K562 (cell line): Measurements from ENCODE around the gene EIF1. TPM values are rescaled to one million over a fixed set of nuclear protein-coding genes. Genes with fewer than 3 reads are reported as not detected.

ENCODE experiments used
- ARID3B ChIP-seq: fragments of 250-450 bp; sonication (Bioruptor Pico); IDR thresholded peaks from 2 replicates; pipeline ENCODE4 v1.4.0; 2020; ENCODE audit warnings: borderline replicate concordance
- CLOCK ChIP-seq: fragments of 250-450 bp; sonication (Bioruptor Pico); IDR thresholded peaks from 2 replicates; pipeline ENCODE4 v1.4.0; 2020; ENCODE audit warnings: mild to moderate bottlenecking, moderate library complexity, borderline replicate concordance
- CREM ChIP-seq: IDR thresholded peaks from 2 replicates; pipeline ENCODE4 v1.6.1; 2014; ENCODE audit warnings: antibody characterized with exemption, low read depth
- EHMT2 ChIP-seq: fragments of 450-650 bp; IDR thresholded peaks from 2 replicates; pipeline ENCODE4 v1.6.1; 2018; ENCODE audit warnings: antibody characterized with exemption
- ELK1 ChIP-seq: sonication (generic); formaldehyde crosslinking; IDR thresholded peaks from 2 replicates; pipeline ENCODE4 v1.8.1; 2022; ENCODE audit warnings: missing genetic modification reagents
- GATAD2B ChIP-seq: fragments of 450-650 bp; IDR thresholded peaks from 2 replicates; pipeline ENCODE4 v1.6.1; 2017; ENCODE audit warnings: mild to moderate bottlenecking, borderline replicate concordance
- KAT7 ChIP-seq: sonication (generic); formaldehyde crosslinking; IDR thresholded peaks from 2 replicates; pipeline ENCODE4 v1.8.0; 2022; ENCODE audit warnings: missing genetic modification reagents, mild to moderate bottlenecking, borderline replicate concordance
- MEIS2 ChIP-seq: fragments of 450-650 bp; IDR thresholded peaks from 2 replicates; pipeline ENCODE4 v1.6.1; 2014; ENCODE audit warnings: mild to moderate bottlenecking; ENCODE audit not compliant: partially characterized antibody
- NCOA1 ChIP-seq: fragments of 450-650 bp; IDR thresholded peaks from 2 replicates; pipeline ENCODE4 v1.6.1; 2016; ENCODE audit warnings: low read depth
- NFYB ChIP-seq: IDR thresholded peaks from 2 replicates; pipeline ENCODE4 v1.6.1; 2011; ENCODE audit warnings: mild to moderate bottlenecking, moderate library complexity; ENCODE audit not compliant: insufficient read length; ENCODE audit errors: extremely low read depth
- NR4A1 ChIP-seq, 2 experiments: fragments of 250-450 bp in 1 of 2; fragments of 450-650 bp in 1 of 2; sonication (Bioruptor Pico) in 1 of 2; IDR thresholded peaks; 2 replicates each; pipeline versions ENCODE4 v1.4.0 to v1.6.1; 2016 to 2020; ENCODE audit warnings: mild to moderate bottlenecking in 2 of 2, missing compliant biosample characterization in 1 of 2, missing genetic modification characterization in 1 of 2, moderate library complexity in 1 of 2
- RAD21 ChIP-seq, 2 experiments: fragments of 250-450 bp in 1 of 2; fragments of 450-650 bp in 1 of 2; sonication (Bioruptor Pico) in 1 of 2; formaldehyde crosslinking in 1 of 2; IDR thresholded peaks in 1 of 2; conservative IDR thresholded peaks in 1 of 2; 2 replicates each; pipeline versions ENCODE4 v1.4.0 to v1.8.0; 2020 to 2022; ENCODE audit warnings: mild to moderate bottlenecking in 2 of 2, moderate library complexity in 1 of 2
- RBFOX2 ChIP-seq: fragments of 200-400 bp; formaldehyde crosslinking; IDR thresholded peaks from 2 replicates; pipeline ENCODE4 v1.6.1; 2017; ENCODE audit warnings: low read depth, mild to moderate bottlenecking, low read length, moderate library complexity
- SP1 ChIP-seq: sonication (generic); formaldehyde crosslinking; IDR thresholded peaks from 2 replicates; pipeline ENCODE4 v1.8.1; 2022; ENCODE audit warnings: mild to moderate bottlenecking, missing genetic modification reagents
- TOE1 ChIP-seq, 2 experiments: fragments of 450-650 bp in 1 of 2; sonication (generic) in 1 of 2; formaldehyde crosslinking in 1 of 2; IDR thresholded peaks; 2 replicates each; pipeline versions ENCODE4 v1.7.1 to v1.8.0; 2016 to 2022; ENCODE audit warnings: borderline replicate concordance in 2 of 2, mild to moderate bottlenecking in 2 of 2, antibody characterized with exemption in 1 of 2, inconsistent platforms in 1 of 2, low read depth in 1 of 2, missing genetic modification reagents in 1 of 2, moderate library complexity in 1 of 2
- YY1 ChIP-seq, 3 experiments: IDR thresholded peaks; 2 replicates each; pipeline ENCODE4 v1.6.1; 2011; ENCODE audit warnings: low read length in 2 of 3, mild to moderate bottlenecking in 2 of 3, moderate library complexity in 2 of 3, borderline replicate concordance in 1 of 3, control low read depth in 1 of 3, low read depth in 1 of 3; ENCODE audit not compliant: insufficient read depth in 3 of 3, insufficient replicate concordance in 2 of 3, control insufficient read depth in 1 of 3, insufficient read length in 1 of 3; ENCODE audit errors: extremely low read depth in 1 of 3
- ZBTB17 ChIP-seq: fragments of 450-650 bp; formaldehyde crosslinking; IDR thresholded peaks from 2 replicates; pipeline ENCODE4 v1.4.0; 2020; ENCODE audit warnings: mild to moderate bottlenecking
- ZEB2 ChIP-seq: fragments of 450-650 bp; IDR thresholded peaks from 2 replicates; pipeline ENCODE4 v1.6.1; 2016
- polyA plus RNA-seq, 8 experiments: library from polyadenylated mRNA; depleted of rRNA in 4 of 8; stranded (reverse) in 5 of 8; unstranded in 3 of 8; fragments of >200 nt; fragmentation: Nextera tagmentation in 2 of 8; fragmentation: Illumina TruSeq in 1 of 8; extraction: Ambion mirVana in 2 of 8; extraction: Trizol in 1 of 8; gene quantifications; 2 replicates each; pipeline versions ENCODE4 v1.2.1 to v1.2.3, GENCODE V29; 2011 to 2014; ENCODE audit warnings: inconsistent platforms in 1 of 8, missing spikeins in 1 of 8
- total RNA-seq, 7 experiments: library from RNA; depleted of rRNA in 6 of 7; stranded (reverse); fragments of >200 nt in 6 of 7; fragmentation: Illumina TruSeq in 2 of 7; extraction: Trizol in 2 of 7; gene quantifications; 2 replicates each; pipeline versions ENCODE4 v1.2.1 to v1.2.3, GENCODE V29; 2011 to 2021; ENCODE audit warnings: low replicate concordance in 1 of 7

EIF1 gene
- total and polyA plus RNA-seq, 9 of the 15 experiments (the other 6 are each of a cell fraction or from before 2014, with no cell fraction given), result 67.0 to 1,204 (median 320) TPM

- TF ChIP-seq ELK1 (no peak), ZBTB17 (CRISPR knock-in tag) (no peak; the same call in 1 of the 2 replicates), ARID3B (CRISPR knock-in tag) (no peak), EHMT2 (no peak), TOE1 (IDR thresholded peaks at IDR 0.05; ENCODE audit: borderline replicate concordance) (peak; percentile 3; the same call in 1 of the 2 replicates), TOE1 (CRISPR knock-in tag; IDR thresholded peaks at IDR 0.05; ENCODE audit: borderline replicate concordance, low read depth) (no peak), CLOCK (CRISPR knock-in tag) (no peak), RAD21 (CRISPR knock-in tag; conservative IDR thresholded peaks at IDR 0.05 in 1 of 2, IDR thresholded peaks at IDR 0.05 in 1 of 2) (peak in 1 of 2 experiments; percentile 21; a peak in 1 of 4 replicates), NR4A1 (CRISPR knock-in tag; IDR thresholded peaks at IDR 0.05) (no peak), NR4A1 (tag; IDR thresholded peaks at IDR 0.05) (peak; percentile 12; the same call in 1 of the 2 replicates), NCOA1 (no peak; the same call in 1 of the 2 replicates), RBFOX2 (peak; percentile 69), YY1 (IDR thresholded peaks at IDR 0.05; ENCODE audit: borderline replicate concordance in 1 of 3, control insufficient read depth in 1 of 3, extremely low read depth in 1 of 3, insufficient read depth in 3 of 3, insufficient read length in 1 of 3, insufficient replicate concordance in 2 of 3, low read depth in 1 of 3, low read length in 2 of 3) (no peak), SP1 (CRISPR knock-in tag) (no peak), KAT7 (CRISPR knock-in tag) (no peak), MEIS2 (no peak), NFYB (no peak), ZEB2 (no peak), CREM (0 out of 2 replicates have a peak, but pooled peaks have one; percentile 5), GATAD2B (no peak)
These were observed 1.0 kb downstream of the EIF1 start (continued) for GRCh38 chr17:41689497-41690299.
